H9 (cell line): ENCODE data around the gene DLG5. TPM values are rescaled to one million over a fixed set of nuclear protein-coding genes. Genes with fewer than 3 reads are reported as not detected.

ENCODE experiments used
- DNase-seq: peaks from one replicate; pipeline ENCODE4 v3.0.0-alpha.2; 2017
- H2AFZ ChIP-seq: one replicate; pipeline ENCODE4 v1.6.1; 2013; ENCODE audit warnings: mild to moderate bottlenecking, low read length, control low read depth, moderate library complexity
- H2AK5ac ChIP-seq: 2 replicates; pipeline ENCODE4 v1.6.1; 2013; ENCODE audit warnings: low read length, control low read depth, mixed read lengths; ENCODE audit not compliant: insufficient read length
- H2BK120ac ChIP-seq: one replicate; pipeline ENCODE4 v1.6.1; 2013; ENCODE audit warnings: low read depth, mild to moderate bottlenecking, low read length, control low read depth, inconsistent platforms; ENCODE audit not compliant: poor library complexity, severe bottlenecking
- H2BK12ac ChIP-seq: 2 replicates; pipeline ENCODE4 v1.6.1; 2013; ENCODE audit warnings: low read length, control low read depth, mixed read lengths, low read depth; ENCODE audit not compliant: insufficient read length
- H2BK15ac ChIP-seq: 2 replicates; pipeline ENCODE4 v1.6.1; 2013; ENCODE audit warnings: low read depth, low read length, control low read depth
- H2BK20ac ChIP-seq: one replicate; pipeline ENCODE4 v1.6.1; 2013; ENCODE audit warnings: low read depth, mild to moderate bottlenecking, low read length, control low read depth, inconsistent platforms; ENCODE audit not compliant: poor library complexity, severe bottlenecking
- H2BK5ac ChIP-seq: 2 replicates; pipeline ENCODE4 v1.6.1; 2013; ENCODE audit warnings: low read length, control low read depth, mixed read lengths; ENCODE audit not compliant: insufficient read length
- H3K14ac ChIP-seq: 2 replicates; pipeline ENCODE4 v1.6.1; 2013; ENCODE audit warnings: low read length, control low read depth; ENCODE audit not compliant: insufficient read depth
- H3K18ac ChIP-seq: 2 replicates; pipeline ENCODE4 v1.6.1; 2013; ENCODE audit warnings: low read depth, mild to moderate bottlenecking, mixed read lengths, low read length, control low read depth; ENCODE audit not compliant: insufficient read length
- H3K23ac ChIP-seq: 2 replicates; pipeline ENCODE4 v1.6.1; 2013; ENCODE audit warnings: low read length, control low read depth, mixed read lengths, low read depth; ENCODE audit not compliant: insufficient read length
- H3K23me2 ChIP-seq: 2 replicates; pipeline ENCODE4 v1.6.1; 2013; ENCODE audit warnings: low read depth, mild to moderate bottlenecking, mixed read lengths, low read length, control low read depth; ENCODE audit not compliant: insufficient read length, poor library complexity, severe bottlenecking
- H3K27ac ChIP-seq: 2 replicates; pipeline ENCODE4 v1.5.1; 2013; ENCODE audit warnings: low read length, control low read depth, mixed read lengths, low read depth; ENCODE audit not compliant: insufficient read length
- H3K27me3 ChIP-seq: 2 replicates; pipeline ENCODE4 v1.6.1; 2013; ENCODE audit warnings: low read length, control low read depth, inconsistent platforms; ENCODE audit not compliant: insufficient read depth
- H3K4ac ChIP-seq: 2 replicates; pipeline ENCODE4 v1.6.1; 2013; ENCODE audit warnings: low read depth, mild to moderate bottlenecking, control low read depth, inconsistent platforms, low read length, moderate library complexity
- H3K4me1 ChIP-seq: 2 replicates; pipeline ENCODE4 v1.6.1; 2013; ENCODE audit warnings: low read length, control low read depth, inconsistent platforms; ENCODE audit not compliant: insufficient read depth
- H3K4me2 ChIP-seq: 2 replicates; pipeline ENCODE4 v1.6.1; 2013; ENCODE audit warnings: low read length, control low read depth, mixed read lengths; ENCODE audit not compliant: insufficient read length, insufficient read depth
- H3K56ac ChIP-seq: 2 replicates; pipeline ENCODE4 v1.6.1; 2013; ENCODE audit warnings: low read depth, mild to moderate bottlenecking, mixed read lengths, low read length, control low read depth; ENCODE audit not compliant: insufficient read length
- H3K79me1 ChIP-seq: 2 replicates; pipeline ENCODE4 v1.6.1; 2013; ENCODE audit warnings: low read depth, mild to moderate bottlenecking, moderate library complexity, low read length, control low read depth, inconsistent platforms; ENCODE audit not compliant: insufficient read depth, poor library complexity, severe bottlenecking
- H3K79me2 ChIP-seq: 2 replicates; pipeline ENCODE4 v1.6.1; 2013; ENCODE audit warnings: low read length, control low read depth, inconsistent platforms; ENCODE audit not compliant: insufficient read depth
- H3K9ac ChIP-seq: 2 replicates; pipeline ENCODE4 v1.6.1; 2013; ENCODE audit warnings: low read length, control low read depth, mixed read lengths; ENCODE audit not compliant: insufficient read length; ENCODE audit errors: extremely low read depth
- H3K9me3 ChIP-seq: one replicate; pipeline ENCODE4 v1.6.1; 2013; ENCODE audit warnings: low read depth, low read length, inconsistent platforms; ENCODE audit not compliant: control insufficient read depth
- H3T11ph ChIP-seq: one replicate; pipeline ENCODE4 v1.6.1; 2013; ENCODE audit warnings: mild to moderate bottlenecking, low read length, control low read depth, inconsistent platforms
- H4K20me1 ChIP-seq: one replicate; pipeline ENCODE4 v1.6.1; 2013; ENCODE audit not compliant: control insufficient read depth, insufficient read length, insufficient read depth
- H4K5ac ChIP-seq: 2 replicates; pipeline ENCODE4 v1.6.1; 2013; ENCODE audit warnings: low read depth, mild to moderate bottlenecking, mixed read lengths, low read length, control low read depth; ENCODE audit not compliant: insufficient read length
- H4K8ac ChIP-seq: replicated peaks from 2 replicates; pipeline ENCODE4 v1.6.1; 2013; ENCODE audit warnings: low read length, control low read depth, mixed read lengths, low read depth; ENCODE audit not compliant: insufficient read length
- H4K91ac ChIP-seq: 2 replicates; pipeline ENCODE4 v1.6.1; 2013; ENCODE audit warnings: low read depth, mild to moderate bottlenecking, moderate library complexity, mixed read lengths, low read length, control low read depth; ENCODE audit not compliant: insufficient read length
- H3K27ac Mint-ChIP-seq, 3 experiments: 2 replicates in 2 of 3; 3 replicates in 1 of 3; pipeline ENCODE4 v1.8.0; 2020 to 2021; ENCODE audit warnings: mixed read lengths in 3 of 3, mild to moderate bottlenecking in 1 of 3, moderate library complexity in 1 of 3
- H3K27me3 Mint-ChIP-seq: 2 replicates; pipeline ENCODE4 v1.8.0; 2021; ENCODE audit warnings: low read depth, mild to moderate bottlenecking, moderate library complexity, mixed read lengths
- H3K36me3 Mint-ChIP-seq, 3 experiments: 2 replicates in 2 of 3; 3 replicates in 1 of 3; pipeline ENCODE4 v1.8.0; 2020 to 2021; ENCODE audit warnings: low read depth in 3 of 3, mixed read lengths in 3 of 3; ENCODE audit not compliant: insufficient read depth in 1 of 3
- H3K4me1 Mint-ChIP-seq, 2 experiments: 2 replicates each; pipeline ENCODE4 v1.8.0; 2020; ENCODE audit warnings: mixed read lengths in 2 of 2
- H3K4me3 Mint-ChIP-seq, 2 experiments: 2 replicates in 1 of 2; 3 replicates in 1 of 2; pipeline ENCODE4 v1.8.0; 2020 to 2021; ENCODE audit warnings: mild to moderate bottlenecking in 2 of 2, mixed read lengths in 2 of 2, moderate library complexity in 1 of 2
- H3K9me3 Mint-ChIP-seq, 2 experiments: 2 replicates in 1 of 2; 3 replicates in 1 of 2; pipeline ENCODE4 v1.8.0; 2020; ENCODE audit warnings: mild to moderate bottlenecking in 2 of 2, mixed read lengths in 2 of 2, moderate library complexity in 1 of 2
- CTCF ChIP-seq: fragments of 200-600 bp; sonication (generic); conservative IDR thresholded peaks from 3 replicates; pipeline ENCODE4 v1.8.0; 2021; ENCODE audit warnings: antibody characterized with exemption, mild to moderate bottlenecking
- WGBS: extraction: QIAGEN DNeasy Blood & Tissue Kit; methylation state at CpG from one replicate; pipeline ENCODE4 v1.1.7; 2013; ENCODE audit warnings: missing lambda C conversion rate, low lambda C conversion rate, mixed read lengths; ENCODE audit not compliant: insufficient read length; ENCODE audit errors: extremely low coverage; 5-methylcytosine and 5-hydroxymethylcytosine counted together
- total RNA-seq: library from RNA; stranded (reverse); gene quantifications from 2 replicates; pipeline ENCODE4 v1.2.1, GENCODE V29; 2021

DLG5 gene
- total RNA-seq, 1 experiment from 2014 or later: 67.4 TPM

- H2BK120ac ChIP-seq: no peak overlapping the region
- no peaks in the 10 kb centered on the region for H3K9me3 Mint-ChIP-seq
- no peaks in the 10 kb centered on the region for H3K79me2 ChIP-seq
- no peak overlapping the region for H2BK15ac ChIP-seq
- no peak overlapping the region for H4K5ac ChIP-seq
- H2AFZ ChIP-seq: no peak overlapping the region
- H3K4me1 ChIP-seq: peaks cover 3% of the 10 kb centered on the region
- H2BK12ac ChIP-seq: no peak overlapping the region
- peaks cover 24 to 57% (median 50%) of the 10 kb centered on the region in 3 experiments; a peak in 6 of 7 replicates for H3K36me3 Mint-ChIP-seq
- no peaks in the 10 kb centered on the region for H3K23me2 ChIP-seq
- no peak overlapping the region for H2BK5ac ChIP-seq
- no peak overlapping the region for H3K4me2 ChIP-seq
- peak; percentile 34 for DNase-seq
- no peak overlapping the region for H3K18ac ChIP-seq
- no peak overlapping the region for H3T11ph ChIP-seq
- H3K27me3 ChIP-seq: no peaks in the 10 kb centered on the region
- no peaks in the 10 kb centered on the region for H4K20me1 ChIP-seq
- H3K4ac ChIP-seq: no peak overlapping the region
- no peaks in the 10 kb centered on the region for H3K79me1 ChIP-seq
- H3K9me3 ChIP-seq: no peaks in the 10 kb centered on the region
- TF ChIP-seq CTCF: no peak
- H2AK5ac ChIP-seq: no peak overlapping the region
- no CpG with 5 or more reads among the region's 11 CpGs for WGBS
- no peak overlapping the region for H2BK20ac ChIP-seq
- no peak overlapping the region for H3K56ac ChIP-seq
- no peak overlapping the region for H3K9ac ChIP-seq
- no peak overlapping the region for H4K91ac ChIP-seq
- no peak overlapping the region for H4K8ac ChIP-seq
- no peak overlapping the region for H3K14ac ChIP-seq
- H3K4me3 Mint-ChIP-seq: no peak overlapping the region
- 0 out of 7 replicates have a peak overlapping the region, but pooled peaks of 1 of the 3 experiments have one; percentile 75 for H3K27ac Mint-ChIP-seq
- H3K23ac ChIP-seq: no peak overlapping the region
- H3K4me1 Mint-ChIP-seq: peaks cover 34 to 39% of the 10 kb centered on the region in 2 experiments
- no peaks in the 10 kb centered on the region; the same call in 1 of the 2 replicates for H3K27me3 Mint-ChIP-seq
- H3K27ac ChIP-seq: no peak overlapping the region
Measured at GRCh38 chr10:77843264-77843663, 83.3 kb downstream of the DLG5 start.
